HEK293 (cell line): ENCODE data around the gene ABCB4.

ENCODE experiments used
- CTCF ChIA-PET: fragments of 350-600 bp; formaldehyde crosslinking; extraction: SDS; loops from one replicate; lab custom pipeline; 2021; ENCODE audit warnings: antibody characterized with exemption; lab: Yijun Ruan, JAX
- POLR2A ChIA-PET: fragments of 300-600 bp; formaldehyde crosslinking; extraction: SDS; loops from one replicate; lab custom pipeline; 2020; ENCODE audit warnings: antibody characterized with exemption, inconsistent platforms; lab: Yijun Ruan, JAX
- H3K27ac ChIP-seq: fragments of 200-500 bp; sonication (Bioruptor generic); 2 replicates; pipeline ENCODE4 v1.5.1; 2014; ENCODE audit warnings: low read depth, low read length, control low read depth, inconsistent platforms; ENCODE audit errors: extremely low read depth
- H3K36me3 ChIP-seq, 2 experiments: fragments of 200-500 bp in 1 of 2; sonication (Bioruptor generic) in 1 of 2; 1 replicate in 1 of 2; 2 replicates in 1 of 2; pipeline ENCODE4 v1.5.1; 2014 to 2017; ENCODE audit warnings: inconsistent platforms in 2 of 2, low read length in 2 of 2; ENCODE audit not compliant: control insufficient read depth in 2 of 2, insufficient read depth in 1 of 2
- H3K4me1 ChIP-seq: fragments of 200-500 bp; sonication (Bioruptor generic); 2 replicates; pipeline ENCODE4 v1.5.1; 2014; ENCODE audit warnings: mild to moderate bottlenecking, low read length, inconsistent platforms; ENCODE audit not compliant: control insufficient read depth, insufficient read depth
- H3K4me3 ChIP-seq: 2 replicates; pipeline ENCODE4 v1.5.1; 2011; ENCODE audit warnings: low read depth, mild to moderate bottlenecking, control low read depth, low read length, moderate library complexity
- H3K9me3 ChIP-seq: fragments of 200-500 bp; sonication (Bioruptor generic); 2 replicates; pipeline ENCODE4 v1.5.1; 2014; ENCODE audit warnings: low read depth, low read length, inconsistent platforms; ENCODE audit not compliant: control insufficient read depth, insufficient read depth
- GLI4 ChIP-seq: fragments of 450-650 bp; formaldehyde crosslinking; IDR thresholded peaks from 2 replicates; pipeline ENCODE4 v1.5.1; 2016; ENCODE audit warnings: missing biosample characterization, missing genetic modification characterization
- REPIN1 ChIP-seq: fragments of 450-650 bp; formaldehyde crosslinking; IDR thresholded peaks from 2 replicates; pipeline ENCODE4 v1.5.1; 2017; ENCODE audit warnings: missing biosample characterization, missing genetic modification characterization, low read depth
- SALL2 ChIP-seq: fragments of 450-650 bp; formaldehyde crosslinking; IDR thresholded peaks from 2 replicates; pipeline ENCODE4 v1.5.0; 2017; ENCODE audit warnings: missing biosample characterization, mild to moderate bottlenecking, missing genetic modification characterization, borderline replicate concordance
- SETDB1 ChIP-seq: IDR thresholded peaks from one replicate; pipeline ENCODE4 v1.6.1; 2017; ENCODE audit warnings: mild to moderate bottlenecking, low read length, moderate library complexity, mixed read lengths; ENCODE audit not compliant: insufficient read length
- ZNF140 ChIP-seq: fragments of 450-650 bp; formaldehyde crosslinking; IDR thresholded peaks from 2 replicates; pipeline ENCODE4 v1.5.1; 2016; ENCODE audit warnings: missing biosample characterization, missing genetic modification characterization
- ZNF184 ChIP-seq: fragments of 450-650 bp; IDR thresholded peaks from 2 replicates; pipeline ENCODE4 v1.5.1; 2018; ENCODE audit warnings: missing biosample characterization, mild to moderate bottlenecking, missing genetic modification characterization
- ZNF223 ChIP-seq: fragments of 450-650 bp; formaldehyde crosslinking; IDR thresholded peaks from 2 replicates; pipeline ENCODE4 v1.5.1; 2016; ENCODE audit warnings: missing biosample characterization, missing genetic modification characterization
- ZNF274 ChIP-seq, 2 experiments: fragments of 200-500 bp in 1 of 2; fragments of 450-650 bp in 1 of 2; sonication (Bioruptor generic) in 1 of 2; formaldehyde crosslinking in 1 of 2; IDR thresholded peaks; 2 replicates each; pipeline versions ENCODE4 v1.5.1 to v1.6.1; 2014 to 2016; ENCODE audit warnings: borderline replicate concordance in 1 of 2, inconsistent platforms in 1 of 2, low read length in 1 of 2, missing biosample characterization in 1 of 2, missing genetic modification characterization in 1 of 2
- ZNF350 ChIP-seq: fragments of 450-650 bp; formaldehyde crosslinking; IDR thresholded peaks from 2 replicates; pipeline ENCODE4 v1.5.0; 2017; ENCODE audit warnings: missing biosample characterization, mild to moderate bottlenecking, missing genetic modification characterization
- ZNF664 ChIP-seq: fragments of 450-650 bp; formaldehyde crosslinking; IDR thresholded peaks from 2 replicates; pipeline ENCODE4 v1.5.1; 2016; ENCODE audit warnings: missing biosample characterization, missing genetic modification characterization
- ZNF785 ChIP-seq: fragments of 450-650 bp; formaldehyde crosslinking; IDR thresholded peaks from 2 replicates; pipeline ENCODE4 v1.5.1; 2016; ENCODE audit warnings: missing biosample characterization, missing genetic modification characterization
- ZNF837 ChIP-seq: fragments of 450-650 bp; formaldehyde crosslinking; IDR thresholded peaks from 2 replicates; pipeline ENCODE4 v1.5.1; 2016; ENCODE audit warnings: missing biosample characterization, missing genetic modification characterization
- TF ChIP-seq, protein P1 (sequence below): fragments of 450-650 bp; formaldehyde crosslinking; conservative IDR thresholded peaks from 2 replicates; pipeline ENCODE4 v1.5.1; 2016; ENCODE audit warnings: low read depth, missing biosample characterization, missing genetic modification characterization
- TF ChIP-seq, protein P2 (sequence below): fragments of 450-650 bp; formaldehyde crosslinking; IDR thresholded peaks from 2 replicates; pipeline ENCODE4 v1.5.1; 2017; ENCODE audit warnings: missing biosample characterization, missing genetic modification characterization
- TF ChIP-seq, protein P3 (sequence below): fragments of 450-650 bp; formaldehyde crosslinking; IDR thresholded peaks from 2 replicates; pipeline ENCODE4 v1.5.1; 2016; ENCODE audit warnings: missing biosample characterization, missing genetic modification characterization
- TF ChIP-seq, protein P4 (sequence below): fragments of 450-650 bp; formaldehyde crosslinking; IDR thresholded peaks from 2 replicates; pipeline ENCODE4 v1.5.1; 2016; ENCODE audit warnings: missing biosample characterization, missing genetic modification characterization, borderline replicate concordance

ABCB4 gene

DNA sequence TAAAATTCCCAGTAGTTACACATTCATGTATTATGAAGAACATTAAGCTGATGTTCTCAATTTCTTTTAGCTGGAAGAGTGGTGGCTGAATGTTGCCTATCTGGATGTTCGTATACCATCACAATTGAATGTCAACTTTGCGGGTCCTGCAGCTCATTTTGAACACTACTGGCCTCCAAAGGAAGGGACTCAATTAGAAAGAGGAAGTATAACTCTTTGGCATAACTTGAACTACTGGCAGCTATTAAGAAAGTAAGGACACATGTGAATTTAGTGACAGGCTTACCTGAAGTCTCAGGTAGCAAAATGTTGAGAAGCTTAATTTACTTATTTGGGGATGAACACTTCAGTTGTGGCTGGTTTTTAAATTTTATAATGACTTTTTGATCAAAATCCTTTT is 114.2 kb downstream of the ABCB4 start (continued):
- TF ChIP-seq, protein P1, sequence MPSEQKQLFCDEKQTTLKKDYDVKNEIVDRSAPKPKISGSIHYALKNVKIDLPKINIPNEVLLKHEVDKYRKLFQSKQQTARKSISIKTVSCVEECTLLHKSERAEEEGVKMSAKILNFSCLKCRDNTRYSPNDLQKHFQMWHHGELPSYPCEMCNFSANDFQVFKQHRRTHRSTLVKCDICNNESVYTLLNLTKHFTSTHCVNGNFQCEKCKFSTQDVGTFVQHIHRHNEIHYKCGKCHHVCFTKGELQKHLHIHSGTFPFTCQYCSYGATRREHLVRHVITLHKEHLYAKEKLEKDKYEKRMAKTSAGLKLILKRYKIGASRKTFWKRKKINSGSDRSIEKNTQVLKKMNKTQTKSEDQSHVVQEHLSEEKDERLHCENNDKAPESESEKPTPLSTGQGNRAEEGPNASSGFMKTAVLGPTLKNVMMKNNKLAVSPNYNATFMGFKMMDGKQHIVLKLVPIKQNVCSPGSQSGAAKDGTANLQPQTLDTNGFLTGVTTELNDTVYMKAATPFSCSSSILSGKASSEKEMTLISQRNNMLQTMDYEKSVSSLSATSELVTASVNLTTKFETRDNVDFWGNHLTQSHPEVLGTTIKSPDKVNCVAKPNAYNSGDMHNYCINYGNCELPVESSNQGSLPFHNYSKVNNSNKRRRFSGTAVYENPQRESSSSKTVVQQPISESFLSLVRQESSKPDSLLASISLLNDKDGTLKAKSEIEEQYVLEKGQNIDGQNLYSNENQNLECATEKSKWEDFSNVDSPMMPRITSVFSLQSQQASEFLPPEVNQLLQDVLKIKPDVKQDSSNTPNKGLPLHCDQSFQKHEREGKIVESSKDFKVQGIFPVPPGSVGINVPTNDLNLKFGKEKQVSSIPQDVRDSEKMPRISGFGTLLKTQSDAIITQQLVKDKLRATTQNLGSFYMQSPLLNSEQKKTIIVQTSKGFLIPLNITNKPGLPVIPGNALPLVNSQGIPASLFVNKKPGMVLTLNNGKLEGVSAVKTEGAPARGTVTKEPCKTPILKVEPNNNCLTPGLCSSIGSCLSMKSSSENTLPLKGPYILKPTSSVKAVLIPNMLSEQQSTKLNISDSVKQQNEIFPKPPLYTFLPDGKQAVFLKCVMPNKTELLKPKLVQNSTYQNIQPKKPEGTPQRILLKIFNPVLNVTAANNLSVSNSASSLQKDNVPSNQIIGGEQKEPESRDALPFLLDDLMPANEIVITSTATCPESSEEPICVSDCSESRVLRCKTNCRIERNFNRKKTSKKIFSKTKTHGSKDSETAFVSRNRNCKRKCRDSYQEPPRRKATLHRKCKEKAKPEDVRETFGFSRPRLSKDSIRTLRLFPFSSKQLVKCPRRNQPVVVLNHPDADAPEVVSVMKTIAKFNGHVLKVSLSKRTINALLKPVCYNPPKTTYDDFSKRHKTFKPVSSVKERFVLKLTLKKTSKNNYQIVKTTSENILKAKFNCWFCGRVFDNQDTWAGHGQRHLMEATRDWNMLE (tag by site-specific recombination) = no peak
- TF ChIP-seq, protein P2, sequence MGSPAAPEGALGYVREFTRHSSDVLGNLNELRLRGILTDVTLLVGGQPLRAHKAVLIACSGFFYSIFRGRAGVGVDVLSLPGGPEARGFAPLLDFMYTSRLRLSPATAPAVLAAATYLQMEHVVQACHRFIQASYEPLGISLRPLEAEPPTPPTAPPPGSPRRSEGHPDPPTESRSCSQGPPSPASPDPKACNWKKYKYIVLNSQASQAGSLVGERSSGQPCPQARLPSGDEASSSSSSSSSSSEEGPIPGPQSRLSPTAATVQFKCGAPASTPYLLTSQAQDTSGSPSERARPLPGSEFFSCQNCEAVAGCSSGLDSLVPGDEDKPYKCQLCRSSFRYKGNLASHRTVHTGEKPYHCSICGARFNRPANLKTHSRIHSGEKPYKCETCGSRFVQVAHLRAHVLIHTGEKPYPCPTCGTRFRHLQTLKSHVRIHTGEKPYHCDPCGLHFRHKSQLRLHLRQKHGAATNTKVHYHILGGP (tag by site-specific recombination) = no peak
- TF ChIP-seq SALL2 (tag by site-specific recombination) (no peak), ZNF184 (tag by site-specific recombination) (no peak), ZNF274 (IDR thresholded peaks at IDR 0.05; ENCODE audit: low read length) (no peak), ZNF274 (tag by site-specific recombination; IDR thresholded peaks at IDR 0.05; ENCODE audit: borderline replicate concordance) (no peak), REPIN1 (tag by site-specific recombination) (no peak), ZNF350 (tag by site-specific recombination) (no peak)
- TF ChIP-seq, protein P3, sequence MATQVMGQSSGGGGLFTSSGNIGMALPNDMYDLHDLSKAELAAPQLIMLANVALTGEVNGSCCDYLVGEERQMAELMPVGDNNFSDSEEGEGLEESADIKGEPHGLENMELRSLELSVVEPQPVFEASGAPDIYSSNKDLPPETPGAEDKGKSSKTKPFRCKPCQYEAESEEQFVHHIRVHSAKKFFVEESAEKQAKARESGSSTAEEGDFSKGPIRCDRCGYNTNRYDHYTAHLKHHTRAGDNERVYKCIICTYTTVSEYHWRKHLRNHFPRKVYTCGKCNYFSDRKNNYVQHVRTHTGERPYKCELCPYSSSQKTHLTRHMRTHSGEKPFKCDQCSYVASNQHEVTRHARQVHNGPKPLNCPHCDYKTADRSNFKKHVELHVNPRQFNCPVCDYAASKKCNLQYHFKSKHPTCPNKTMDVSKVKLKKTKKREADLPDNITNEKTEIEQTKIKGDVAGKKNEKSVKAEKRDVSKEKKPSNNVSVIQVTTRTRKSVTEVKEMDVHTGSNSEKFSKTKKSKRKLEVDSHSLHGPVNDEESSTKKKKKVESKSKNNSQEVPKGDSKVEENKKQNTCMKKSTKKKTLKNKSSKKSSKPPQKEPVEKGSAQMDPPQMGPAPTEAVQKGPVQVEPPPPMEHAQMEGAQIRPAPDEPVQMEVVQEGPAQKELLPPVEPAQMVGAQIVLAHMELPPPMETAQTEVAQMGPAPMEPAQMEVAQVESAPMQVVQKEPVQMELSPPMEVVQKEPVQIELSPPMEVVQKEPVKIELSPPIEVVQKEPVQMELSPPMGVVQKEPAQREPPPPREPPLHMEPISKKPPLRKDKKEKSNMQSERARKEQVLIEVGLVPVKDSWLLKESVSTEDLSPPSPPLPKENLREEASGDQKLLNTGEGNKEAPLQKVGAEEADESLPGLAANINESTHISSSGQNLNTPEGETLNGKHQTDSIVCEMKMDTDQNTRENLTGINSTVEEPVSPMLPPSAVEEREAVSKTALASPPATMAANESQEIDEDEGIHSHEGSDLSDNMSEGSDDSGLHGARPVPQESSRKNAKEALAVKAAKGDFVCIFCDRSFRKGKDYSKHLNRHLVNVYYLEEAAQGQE (tag by site-specific recombination) = no peak
- TF ChIP-seq, all 188 proteins: peak for 0

DNA sequence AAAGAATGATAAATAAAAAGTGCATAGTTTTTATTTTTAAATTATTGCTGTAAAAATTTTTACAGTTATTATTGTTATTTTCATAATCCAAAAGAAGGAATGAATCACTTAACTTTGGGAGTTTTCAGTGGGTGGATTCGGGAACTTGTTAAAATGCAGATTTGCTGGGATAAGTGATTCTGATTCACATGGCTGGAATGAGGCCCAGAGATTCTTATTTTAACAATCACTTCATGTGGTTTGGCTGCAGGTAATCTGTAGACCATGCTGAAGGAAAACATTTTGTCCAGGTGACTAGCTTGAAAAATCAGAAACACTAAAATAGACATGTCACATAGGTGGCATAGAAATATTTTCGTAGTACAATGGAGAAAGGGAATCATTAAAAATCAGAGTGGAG is 116.1 kb downstream of the ABCB4 start:
- ChIA-PET POLR2A (interaction anchor here (0.9 kb wide), 2 partner anchors 12 to 14 kb away, joined by 4 to 5 read pairs; partner anchors contain the start of gene CROT), CTCF (interaction anchor here (1.4 kb wide), 1 partner anchor 57 kb away, joined by 4 read pairs; no protein-coding TSS in a partner anchor)
- TF ChIP-seq ZNF664 (tag by site-specific recombination) (no peak), SETDB1 (no peak), ZNF785 (tag by site-specific recombination) (no peak), ZNF140 (tag by site-specific recombination) (no peak), ZNF184 (tag by site-specific recombination) (no peak), ZNF837 (tag by site-specific recombination) (no peak), GLI4 (tag by site-specific recombination) (no peak), ZNF223 (tag by site-specific recombination) (no peak)
- TF ChIP-seq, protein P4, sequence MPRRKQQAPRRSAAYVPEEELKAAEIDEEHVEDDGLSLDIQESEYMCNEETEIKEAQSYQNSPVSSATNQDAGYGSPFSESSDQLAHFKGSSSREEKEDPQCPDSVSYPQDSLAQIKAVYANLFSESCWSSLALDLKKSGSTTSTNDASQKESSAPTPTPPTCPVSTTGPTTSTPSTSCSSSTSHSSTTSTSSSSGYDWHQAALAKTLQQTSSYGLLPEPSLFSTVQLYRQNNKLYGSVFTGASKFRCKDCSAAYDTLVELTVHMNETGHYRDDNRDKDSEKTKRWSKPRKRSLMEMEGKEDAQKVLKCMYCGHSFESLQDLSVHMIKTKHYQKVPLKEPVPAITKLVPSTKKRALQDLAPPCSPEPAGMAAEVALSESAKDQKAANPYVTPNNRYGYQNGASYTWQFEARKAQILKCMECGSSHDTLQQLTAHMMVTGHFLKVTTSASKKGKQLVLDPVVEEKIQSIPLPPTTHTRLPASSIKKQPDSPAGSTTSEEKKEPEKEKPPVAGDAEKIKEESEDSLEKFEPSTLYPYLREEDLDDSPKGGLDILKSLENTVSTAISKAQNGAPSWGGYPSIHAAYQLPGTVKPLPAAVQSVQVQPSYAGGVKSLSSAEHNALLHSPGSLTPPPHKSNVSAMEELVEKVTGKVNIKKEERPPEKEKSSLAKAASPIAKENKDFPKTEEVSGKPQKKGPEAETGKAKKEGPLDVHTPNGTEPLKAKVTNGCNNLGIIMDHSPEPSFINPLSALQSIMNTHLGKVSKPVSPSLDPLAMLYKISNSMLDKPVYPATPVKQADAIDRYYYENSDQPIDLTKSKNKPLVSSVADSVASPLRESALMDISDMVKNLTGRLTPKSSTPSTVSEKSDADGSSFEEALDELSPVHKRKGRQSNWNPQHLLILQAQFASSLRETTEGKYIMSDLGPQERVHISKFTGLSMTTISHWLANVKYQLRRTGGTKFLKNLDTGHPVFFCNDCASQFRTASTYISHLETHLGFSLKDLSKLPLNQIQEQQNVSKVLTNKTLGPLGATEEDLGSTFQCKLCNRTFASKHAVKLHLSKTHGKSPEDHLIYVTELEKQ (tag by site-specific recombination) = no peak

More for the DNA sequence above, 116.1 kb downstream of the ABCB4 start:
- peaks cover 7 to 27% of the 10 kb centered on the region in 2 experiments; a peak in 2 of 3 replicates for H3K36me3 ChIP-seq
- H3K4me3 ChIP-seq = no peak overlapping the region
- no peaks in the 10 kb centered on the region for H3K4me1 ChIP-seq
- H3K27ac ChIP-seq = no peak overlapping the region
- H3K9me3 ChIP-seq = no peaks in the 10 kb centered on the region
